Limb (tissue), 2 donors: ENCODE results near the gene RAP2A.

ENCODE experiments used
- DNase-seq, 2 donors: peaks; one replicate each; pipeline ENCODE4 v3.0.0-alpha.2; 2016; ENCODE audit errors: extremely low spot score in 2 of 2

RAP2A gene

GRCh38 chr13:97492684-97493371 lies 58.9 kb downstream of the RAP2A start:
- DNase-seq = no peak

- DNase-seq = no peak
Observed at GRCh38 chr13:97493456-97493855, 59.5 kb downstream of the RAP2A start.

- DNase-seq = no peak
Observed at GRCh38 chr13:97495678-97496077, 61.7 kb downstream of the RAP2A start.

DNA sequence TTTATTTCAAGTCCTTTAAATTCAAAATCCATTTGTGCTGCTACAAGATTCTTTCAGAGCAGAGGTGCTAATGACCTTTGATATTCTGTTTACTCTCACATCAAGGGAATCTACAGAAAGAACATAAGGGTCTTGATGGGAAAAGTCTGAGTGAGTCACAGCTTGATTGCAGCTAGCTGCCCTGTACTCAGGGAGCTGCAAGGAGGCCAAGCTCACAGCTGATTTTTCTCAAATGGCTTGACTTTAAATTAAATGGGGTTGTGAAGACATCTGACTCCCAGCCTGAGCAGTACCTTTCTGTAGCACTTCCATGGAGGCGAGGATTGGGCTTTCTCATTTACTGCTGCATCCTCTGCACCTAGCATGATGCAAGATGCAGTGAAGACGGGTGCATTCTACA lies 62.5 kb downstream of the RAP2A start:
- no peak for DNase-seq

DNA sequence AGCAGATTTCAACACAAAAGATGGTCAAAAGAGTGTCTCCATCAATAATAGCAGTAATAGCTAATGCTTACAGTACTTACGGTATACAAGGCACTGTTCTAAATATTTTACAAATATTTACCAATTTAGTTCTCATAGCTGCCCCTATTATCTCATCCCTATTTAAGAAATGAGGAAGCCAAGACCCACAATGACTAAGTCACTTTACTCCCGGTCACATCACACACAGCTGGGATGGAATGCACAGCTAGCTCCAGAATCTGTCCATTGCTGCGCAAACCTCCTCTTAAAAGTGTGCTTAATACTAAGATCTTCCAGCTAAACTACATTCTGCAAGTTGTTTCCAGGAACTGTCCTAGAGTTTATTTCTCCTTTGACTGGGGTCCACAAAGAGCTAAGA lies 63.4 kb downstream of the RAP2A start:
- DNase-seq = no peak

DNA sequence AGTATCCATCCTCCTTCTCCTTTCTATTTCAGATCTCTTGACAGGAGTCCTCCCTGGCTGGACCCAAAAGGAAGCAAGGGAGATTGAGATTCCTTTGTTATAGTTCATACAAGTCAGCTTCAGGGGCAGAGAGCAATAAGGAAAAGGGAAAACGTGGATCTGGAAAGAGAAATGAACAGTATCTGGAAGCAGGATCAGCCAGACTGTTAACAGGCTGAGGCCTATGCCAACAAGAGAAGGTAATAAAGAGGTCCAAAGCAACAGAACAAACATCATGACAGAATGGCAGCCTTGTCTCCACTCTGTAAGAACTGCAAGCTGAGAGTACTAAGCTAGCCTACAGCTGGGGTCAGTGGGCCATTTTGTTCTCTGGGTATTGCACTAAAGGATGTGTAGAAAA lies 64.5 kb downstream of the RAP2A start:
- no peak for DNase-seq

- no peak for DNase-seq
Observed at GRCh38 chr13:97499181-97499580, 65.2 kb downstream of the RAP2A start.

- peak; percentile 44 to 52 for DNase-seq
Observed at GRCh38 chr13:97502181-97502580, 68.2 kb downstream of the RAP2A start.

DNA sequence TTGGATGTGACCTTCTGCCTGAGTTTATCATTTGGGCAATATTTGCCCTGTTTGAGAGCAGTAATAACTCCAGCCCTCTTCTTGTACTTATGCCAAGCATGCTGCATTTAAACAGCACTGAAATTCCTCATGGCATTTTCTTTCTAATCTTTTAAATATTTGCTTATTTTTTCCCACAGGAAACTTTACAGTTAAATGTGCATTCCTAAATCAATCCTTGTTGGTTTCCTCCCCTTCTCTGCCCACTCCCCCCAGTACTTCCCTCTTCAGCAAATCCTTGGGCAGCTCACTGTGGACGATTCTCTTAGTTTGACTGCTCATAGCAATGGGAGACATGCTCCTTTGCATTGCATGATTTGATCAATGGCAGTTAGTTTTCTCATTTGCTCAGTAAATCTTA lies 68.7 kb downstream of the RAP2A start:
- no peak for DNase-seq

- no peak for DNase-seq
Observed at GRCh38 chr13:97505017-97505416, 71.0 kb downstream of the RAP2A start.

DNA sequence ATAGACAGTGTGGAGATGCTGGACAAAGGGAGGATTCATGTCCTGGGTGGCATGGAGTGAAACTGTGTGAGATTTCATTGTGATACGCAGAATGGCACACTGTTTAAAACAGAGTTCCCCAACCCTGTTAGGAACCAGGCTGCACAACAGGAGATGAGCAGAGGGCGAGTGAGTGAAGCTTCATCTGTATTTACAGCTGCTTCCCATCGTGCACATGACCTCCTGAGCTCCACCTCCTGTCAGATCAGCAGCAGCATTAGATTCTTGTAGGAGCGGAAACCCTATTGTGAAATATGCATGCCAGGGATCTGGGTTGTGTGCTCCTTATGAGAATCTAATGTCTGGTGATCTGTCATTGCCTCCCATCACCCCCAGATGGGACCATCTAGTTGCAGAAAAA lies 72.5 kb downstream of the RAP2A start:
- no peak for DNase-seq

- no peak for DNase-seq
Observed at GRCh38 chr13:97512732-97513131, 78.8 kb downstream of the RAP2A start.

DNA sequence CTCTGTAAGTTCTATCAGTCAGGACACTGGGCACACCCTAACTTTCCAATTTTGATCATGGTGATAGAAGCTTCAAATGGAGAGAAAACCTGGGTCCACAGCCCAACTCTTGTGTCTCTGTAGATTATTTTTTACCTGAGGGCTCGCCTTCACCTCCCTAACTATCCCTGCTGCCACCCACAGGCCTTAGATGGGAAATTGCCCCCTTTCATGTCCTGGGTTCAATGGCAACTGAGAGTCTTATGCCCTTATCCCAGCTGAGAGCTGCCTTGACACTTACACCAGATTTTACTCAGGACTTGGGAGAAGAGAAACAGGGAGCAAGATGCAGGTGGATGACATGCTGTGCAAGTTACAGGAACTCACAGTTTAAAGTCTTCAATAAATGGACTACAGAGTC lies 81.7 kb downstream of the RAP2A start:
- no peak for DNase-seq

- DNase-seq = no peak
Observed at GRCh38 chr13:97517967-97518366, 84.0 kb downstream of the RAP2A start.
